Measurements from ENCODE around the gene TANC1.

Gene TANC1

DNA sequence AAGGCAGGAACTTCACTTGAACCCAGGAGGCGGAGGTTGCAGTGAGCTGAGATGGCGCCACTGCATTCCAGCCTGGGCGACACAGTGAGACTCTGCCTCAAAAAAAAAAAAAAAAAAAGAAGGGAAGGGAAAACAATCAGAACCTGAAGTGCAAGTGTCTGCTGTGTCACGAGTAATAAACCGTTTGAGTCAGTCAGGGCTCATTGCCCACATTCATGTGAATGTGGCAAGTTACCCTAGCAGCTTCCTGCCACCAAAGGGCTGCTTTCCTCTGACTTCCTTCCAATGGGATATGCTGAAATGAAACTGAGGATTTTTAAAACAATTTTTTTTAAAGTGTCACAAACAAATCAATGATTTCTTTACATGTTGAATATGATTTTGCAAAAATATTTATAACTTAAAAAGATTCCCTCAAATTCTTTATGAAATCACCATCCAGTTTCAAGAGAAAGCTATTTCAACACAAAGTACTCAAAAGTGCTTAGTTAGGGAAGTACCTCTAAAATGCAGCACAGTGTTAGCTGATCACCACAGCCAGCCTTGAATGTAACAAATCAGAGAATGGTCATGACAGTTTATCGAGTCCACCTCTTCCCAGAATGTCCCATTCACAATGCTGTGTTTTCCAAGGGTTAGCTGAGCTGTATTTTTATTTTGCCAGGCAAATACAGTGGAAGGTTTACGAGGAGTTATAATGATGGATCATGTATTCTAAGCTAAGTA, 281.7 kb downstream of the TANC1 start:
- no peak for TF ChIP-seq POLR2A (IDR thresholded peaks at IDR 0.05; ENCODE audit: low read depth, low read length)
- DNase-seq (ENCODE audit: insufficient read length, low spot score) = peak; percentile 52
- peak; percentile 97 for FAIRE-seq

- no peak for FAIRE-seq
- no peak for DNase-seq (ENCODE audit: insufficient read length, low spot score)
- TF ChIP-seq POLR2A (IDR thresholded peaks at IDR 0.05; ENCODE audit: low read depth, low read length) = no peak
Observed at GRCh38 chr2:159251296-159252173, 283.1 kb downstream of the TANC1 start.

DNA sequence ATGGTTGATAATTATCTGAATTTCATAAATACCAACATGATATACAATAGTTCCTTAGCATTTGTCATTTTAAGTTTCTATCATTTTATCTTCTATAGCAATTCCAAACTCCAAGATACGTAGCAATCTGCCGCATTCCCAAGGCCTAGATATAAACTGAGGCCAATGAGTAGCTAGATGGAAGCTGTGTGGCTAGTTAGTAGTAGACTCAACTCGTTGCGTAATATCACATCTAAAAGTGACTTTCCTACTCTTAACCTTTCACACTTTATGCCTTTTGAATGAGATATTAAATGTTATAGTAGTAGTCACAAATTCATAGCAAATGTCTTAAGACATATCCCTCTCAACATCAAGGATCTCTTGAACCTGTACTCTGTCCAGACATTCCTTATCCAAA, 284.5 kb downstream of the TANC1 start:
- peak; percentile 27 for FAIRE-seq
- no peak for TF ChIP-seq POLR2A (IDR thresholded peaks at IDR 0.05; ENCODE audit: low read depth, low read length)
- no peak for DNase-seq (ENCODE audit: insufficient read length, low spot score)

DNA sequence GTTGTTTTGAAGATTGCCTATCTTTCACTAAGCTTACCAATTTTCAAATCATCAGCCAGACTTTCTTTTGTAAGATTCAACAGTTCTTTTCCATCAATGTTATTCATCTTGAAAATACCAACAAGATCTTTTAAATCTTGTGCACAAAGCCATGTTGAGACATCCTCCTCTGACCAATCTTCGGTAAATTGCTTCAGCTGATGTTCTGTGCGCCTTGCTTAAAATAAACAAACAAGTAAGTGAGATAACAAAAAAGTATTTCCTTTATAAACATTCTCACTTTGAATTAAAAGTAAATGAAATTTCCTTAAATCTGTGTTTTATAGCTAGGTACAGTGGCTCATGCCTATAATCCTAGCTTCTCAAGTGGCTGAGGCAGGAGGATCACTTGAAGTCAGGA, 287.7 kb downstream of the TANC1 start:
- DNase-seq (ENCODE audit: insufficient read length, low spot score) (no peak), FAIRE-seq (no peak)
- TF ChIP-seq POLR2A (IDR thresholded peaks at IDR 0.05; ENCODE audit: low read depth, low read length) = no peak

DNA sequence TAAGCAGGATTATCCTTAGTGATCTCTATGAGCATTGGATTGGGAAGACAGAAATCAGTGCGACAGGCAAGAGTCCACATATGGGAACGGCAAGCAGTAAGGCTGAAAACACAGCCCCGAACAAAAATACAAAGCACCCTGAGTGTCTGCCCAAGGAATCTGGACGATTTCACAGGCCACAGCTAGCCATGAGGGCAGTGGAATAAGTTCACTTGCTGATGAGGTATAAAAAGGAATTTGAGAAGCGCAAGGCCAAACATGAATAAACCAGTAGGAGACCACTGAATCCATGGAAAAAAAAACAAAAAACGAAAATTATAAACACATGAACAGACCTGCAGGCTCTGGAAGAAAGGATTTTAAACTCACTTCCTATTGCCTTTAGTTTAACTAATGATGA, 293.8 kb downstream of the TANC1 start:
- no peak for TF ChIP-seq POLR2A (IDR thresholded peaks at IDR 0.05; ENCODE audit: low read depth, low read length)
- FAIRE-seq (no peak), DNase-seq (ENCODE audit: insufficient read length, low spot score) (no peak)

GRCh38 chr2:159262904-159263303, 294.5 kb downstream of the TANC1 start:
- TF ChIP-seq POLR2A (IDR thresholded peaks at IDR 0.05; ENCODE audit: low read depth, low read length) = no peak
- no peak for FAIRE-seq
- DNase-seq (ENCODE audit: insufficient read length, low spot score) = no peak

GRCh38 chr2:159265171-159265576, 296.7 kb downstream of the TANC1 start:
- DNase-seq (ENCODE audit: insufficient read length, low spot score) = peak; percentile 9
- peak; percentile 93 for FAIRE-seq

DNA sequence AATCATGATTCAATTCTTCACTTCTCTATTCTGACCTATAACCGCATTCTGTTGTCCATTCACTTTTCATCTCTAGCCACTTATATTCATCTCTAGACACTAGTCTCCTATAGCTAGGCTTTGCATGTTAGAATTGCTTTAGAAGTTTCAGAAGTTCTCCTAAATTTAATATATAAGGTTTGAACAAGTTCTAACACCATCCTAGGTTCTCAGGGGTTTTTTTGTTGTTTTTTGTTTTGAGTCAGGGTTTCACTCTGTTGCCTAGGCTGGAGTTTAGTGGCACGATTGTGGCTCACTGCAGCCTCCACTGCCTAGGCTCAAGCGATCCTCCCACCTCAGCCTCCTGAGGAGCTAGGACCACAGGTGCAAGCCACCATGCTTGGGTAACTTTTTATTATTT, 298.1 kb downstream of the TANC1 start:
- no peak for TF ChIP-seq POLR2A (IDR thresholded peaks at IDR 0.05; ENCODE audit: low read depth, low read length)
- DNase-seq (ENCODE audit: insufficient read length, low spot score) (no peak), FAIRE-seq (no peak)

More at GRCh38 chr2:159265171-159265576, 296.7 kb downstream of the TANC1 start:
- TF ChIP-seq POLR2A (IDR thresholded peaks at IDR 0.05; ENCODE audit: low read depth, low read length) = no peak

DNA sequence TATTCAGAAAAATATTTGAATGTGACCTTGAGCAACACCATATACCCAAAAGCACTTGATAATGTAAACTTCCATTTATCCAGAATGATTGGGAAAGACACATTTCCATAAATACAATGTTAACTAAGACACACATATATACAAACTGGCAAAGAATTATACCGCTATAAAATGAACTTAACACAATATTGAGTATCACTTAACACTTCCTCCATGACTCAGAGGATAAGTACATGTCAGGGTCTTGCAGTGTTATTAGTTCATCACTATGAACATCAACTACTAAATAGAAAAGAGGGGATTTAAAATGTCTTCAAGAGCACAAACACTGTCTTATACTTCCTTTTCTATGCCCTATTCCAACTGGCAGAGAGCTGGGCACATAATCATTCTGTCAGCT, 299.5 kb downstream of the TANC1 start:
- DNase-seq (ENCODE audit: insufficient read length, low spot score) (no peak), FAIRE-seq (peak; percentile 58)
- TF ChIP-seq POLR2A (IDR thresholded peaks at IDR 0.05; ENCODE audit: low read depth, low read length) = no peak

GRCh38 chr2:159270744-159271379, 302.4 kb downstream of the TANC1 start:
- TF ChIP-seq POLR2A (IDR thresholded peaks at IDR 0.05; ENCODE audit: low read depth, low read length) = no peak
- DNase-seq (ENCODE audit: insufficient read length, low spot score) (no peak), FAIRE-seq (no peak)

- FAIRE-seq (peak; percentile 43), DNase-seq (ENCODE audit: insufficient read length, low spot score) (no peak)
- no peak for TF ChIP-seq POLR2A (IDR thresholded peaks at IDR 0.05; ENCODE audit: low read depth, low read length)
Observed at GRCh38 chr2:159272156-159272555, 303.7 kb downstream of the TANC1 start.

- no peak for DNase-seq (ENCODE audit: insufficient read length, low spot score)
- no peak for TF ChIP-seq POLR2A (IDR thresholded peaks at IDR 0.05; ENCODE audit: low read depth, low read length)
- no peak for FAIRE-seq
Observed at GRCh38 chr2:159275111-159275510, 306.7 kb downstream of the TANC1 start.

DNA sequence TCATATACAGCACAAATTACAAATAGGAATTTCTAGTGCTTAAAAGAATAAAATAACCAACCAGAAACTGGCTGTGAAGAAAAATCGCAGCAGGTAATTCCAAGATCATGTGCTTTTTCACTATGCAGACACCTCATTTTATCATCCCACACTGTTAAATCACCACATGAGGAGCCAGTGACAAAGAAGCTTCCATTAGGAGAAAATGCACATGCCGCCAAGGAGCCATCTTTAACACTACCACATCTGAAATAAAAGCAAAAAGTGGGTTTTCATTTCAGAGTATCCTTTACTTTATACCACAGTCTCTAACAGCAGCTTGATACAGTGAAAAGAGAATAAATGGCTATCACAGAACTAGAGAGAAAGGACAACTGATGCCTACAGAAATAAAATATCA, 311.3 kb downstream of the TANC1 start:
- no peak for TF ChIP-seq POLR2A (IDR thresholded peaks at IDR 0.05; ENCODE audit: low read depth, low read length)
- DNase-seq (ENCODE audit: insufficient read length, low spot score) (no peak), FAIRE-seq (peak; percentile 27)

GRCh38 chr2:159281002-159281401, 312.6 kb downstream of the TANC1 start:
- DNase-seq (ENCODE audit: insufficient read length, low spot score) (no peak), FAIRE-seq (no peak)
- no peak for TF ChIP-seq POLR2A (IDR thresholded peaks at IDR 0.05; ENCODE audit: low read depth, low read length)
